M059J (cell line): ENCODE measurements around the gene S1PR3. TPM values are rescaled to one million over a fixed set of nuclear protein-coding genes. Genes with fewer than 3 reads are reported as not detected.

Experiments
- DNase-seq: peaks from one replicate; pipeline ENCODE4 v3.0.0-alpha.2; 2012; ENCODE audit warnings: low read depth
- total RNA-seq: library from RNA; depleted of rRNA; stranded (reverse); fragments of >200 nt; shearing (Covaris generic); gene quantifications from 2 replicates; pipeline ENCODE4 v1.2.3, GENCODE V29; 2014; rRNA removed

Gene S1PR3
- total RNA-seq: 10.1 and 20.5 TPM in 2 replicates

GRCh38 chr9:88991066-88992034 lies at the start of gene S1PR3:
S1PR3 (plus strand) TSS chr9:88991468; CDS start chr9:89001201, 9,733 bp downstream.
- DNase-seq: peak; percentile 60

GRCh38 chr9:88941586-88941985 lies 49.7 kb upstream of the S1PR3 start:
- DNase-seq: peak; percentile 82

- DNase-seq: no peak
These were observed 48.9 kb upstream of the S1PR3 start for GRCh38 chr9:88942411-88942810.

- no peak for DNase-seq
These were observed 45.5 kb upstream of the S1PR3 start for GRCh38 chr9:88945636-88946333.

DNA sequence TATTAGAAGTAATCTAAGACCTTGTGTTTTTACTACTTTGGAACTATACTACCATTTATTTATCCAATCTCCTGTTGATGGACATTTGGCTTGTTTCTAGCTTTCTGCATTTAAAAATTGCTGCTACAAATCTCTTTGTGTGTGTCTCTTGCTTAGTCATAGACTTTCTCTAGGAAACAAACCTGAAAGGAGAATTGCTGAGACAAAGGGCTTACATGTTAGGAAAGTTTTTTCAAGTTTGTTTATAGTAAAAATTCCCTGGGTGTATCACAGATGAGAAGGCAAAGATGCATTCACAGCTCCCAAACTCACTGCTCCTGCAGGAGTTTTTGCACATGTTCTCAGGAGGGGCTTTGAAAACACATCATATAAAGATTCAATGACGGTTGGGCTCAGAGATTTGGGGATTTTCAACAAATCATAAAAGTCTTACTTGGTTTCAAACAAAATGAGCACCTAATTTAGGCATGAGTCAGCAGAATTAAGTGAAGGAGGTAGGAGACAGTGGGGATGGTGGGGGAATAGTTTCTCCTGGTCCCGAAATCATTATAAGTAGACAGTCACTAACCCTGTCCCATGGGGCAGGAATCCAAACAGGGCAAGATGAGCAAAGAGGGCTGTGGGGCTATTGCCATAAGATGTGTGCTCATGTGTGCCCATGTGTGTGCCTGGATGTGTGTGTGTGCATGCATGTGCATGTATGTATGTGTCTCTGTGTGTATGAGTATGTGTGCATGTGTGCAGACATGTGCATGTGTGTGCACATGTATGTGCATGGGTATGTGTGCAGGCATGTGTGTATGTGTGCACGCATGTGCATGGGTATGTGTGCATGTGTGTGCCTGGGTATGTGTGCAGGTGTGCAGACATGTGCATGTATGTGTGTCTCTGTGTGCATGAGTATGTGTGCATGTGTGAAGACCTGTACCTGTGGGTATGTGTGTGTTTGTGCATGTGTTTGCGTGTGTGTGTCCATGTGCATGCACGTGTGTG lies 43.4 kb upstream of the S1PR3 start:
- peak; percentile 66 for DNase-seq

GRCh38 chr9:88949425-88949824 lies 41.8 kb upstream of the S1PR3 start:
- DNase-seq: peak; percentile 5

GRCh38 chr9:88949961-88950340 lies 41.3 kb upstream of the S1PR3 start:
- peak; percentile 67 for DNase-seq

DNA sequence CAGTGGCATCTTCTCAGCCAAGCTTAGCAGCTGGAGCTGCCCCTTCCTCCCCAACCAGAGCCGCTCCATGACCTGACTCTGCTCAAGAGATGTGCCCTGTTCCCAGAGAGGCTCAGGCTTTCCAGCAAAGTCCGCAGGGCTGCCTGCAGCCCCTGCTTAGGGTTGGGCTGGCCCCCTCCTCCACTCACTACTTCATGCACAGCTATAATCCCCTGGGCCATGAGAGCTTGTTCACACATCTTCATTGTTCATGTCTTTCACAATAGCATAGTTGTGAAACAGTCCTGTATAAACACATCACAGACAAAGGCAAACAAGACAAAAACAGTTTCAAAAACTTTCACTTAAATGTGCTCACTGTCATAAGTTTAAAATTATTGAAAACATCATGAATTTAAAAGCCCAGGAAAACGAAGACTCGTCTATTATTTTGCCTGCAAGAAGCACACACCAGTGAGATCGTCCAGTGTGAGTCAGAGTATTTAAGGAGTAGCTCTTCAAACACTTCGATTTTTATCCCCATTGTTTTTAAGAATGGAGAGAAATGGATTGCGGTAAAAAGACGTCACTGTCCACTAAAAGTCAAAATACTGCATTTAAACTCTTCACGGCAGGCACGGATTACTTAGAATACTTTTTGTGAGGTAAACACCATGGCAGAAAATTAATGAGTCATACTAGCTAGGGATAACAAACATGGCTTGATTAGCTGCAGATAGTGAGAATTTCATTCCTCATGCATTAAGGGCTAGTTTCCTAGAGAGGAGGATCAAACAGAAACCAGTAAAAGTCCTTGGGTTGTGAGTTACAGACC lies 40.7 kb upstream of the S1PR3 start:
- DNase-seq: peak; percentile 89

DNA sequence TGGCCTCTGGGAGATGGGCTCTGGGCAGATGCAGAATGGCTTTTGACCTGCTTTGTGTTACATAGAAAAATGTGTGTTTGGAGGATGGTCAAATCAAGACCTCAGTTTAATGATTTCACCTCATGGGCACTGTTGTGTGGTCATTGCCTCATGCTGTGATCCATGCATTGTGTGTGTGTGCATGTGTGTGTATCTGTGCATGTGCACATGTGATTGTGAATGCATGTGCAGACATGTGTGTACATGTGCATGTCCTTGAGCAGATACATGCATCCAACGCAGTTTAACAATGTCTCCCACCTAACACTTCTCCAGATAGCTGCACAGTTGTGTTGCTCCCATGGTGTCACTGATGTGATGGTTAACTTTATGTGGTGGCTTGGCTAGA lies 40.1 kb upstream of the S1PR3 start:
- no peak for DNase-seq

- no peak for DNase-seq
These were observed 39.1 kb upstream of the S1PR3 start for GRCh38 chr9:88952086-88952615.

DNA sequence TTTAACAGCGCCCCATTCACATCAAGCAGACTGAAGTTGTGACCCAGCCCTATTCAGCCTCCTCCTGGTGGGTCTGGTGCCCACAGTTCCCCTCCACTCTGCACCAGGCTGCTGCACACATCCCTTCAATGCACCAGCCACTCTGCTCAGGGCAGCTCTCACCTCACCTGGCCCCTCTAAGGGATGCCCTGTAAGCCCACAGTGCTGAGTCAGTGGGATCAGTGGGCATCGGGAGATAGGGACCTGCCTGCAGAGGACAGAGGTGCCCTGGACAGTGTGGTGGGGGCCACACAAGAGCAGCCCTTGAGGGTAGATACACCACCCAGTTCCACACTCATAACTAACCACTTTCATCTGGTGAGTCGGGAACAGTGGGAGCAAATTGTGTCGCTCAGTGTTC lies 38.3 kb upstream of the S1PR3 start:
- DNase-seq: no peak

DNA sequence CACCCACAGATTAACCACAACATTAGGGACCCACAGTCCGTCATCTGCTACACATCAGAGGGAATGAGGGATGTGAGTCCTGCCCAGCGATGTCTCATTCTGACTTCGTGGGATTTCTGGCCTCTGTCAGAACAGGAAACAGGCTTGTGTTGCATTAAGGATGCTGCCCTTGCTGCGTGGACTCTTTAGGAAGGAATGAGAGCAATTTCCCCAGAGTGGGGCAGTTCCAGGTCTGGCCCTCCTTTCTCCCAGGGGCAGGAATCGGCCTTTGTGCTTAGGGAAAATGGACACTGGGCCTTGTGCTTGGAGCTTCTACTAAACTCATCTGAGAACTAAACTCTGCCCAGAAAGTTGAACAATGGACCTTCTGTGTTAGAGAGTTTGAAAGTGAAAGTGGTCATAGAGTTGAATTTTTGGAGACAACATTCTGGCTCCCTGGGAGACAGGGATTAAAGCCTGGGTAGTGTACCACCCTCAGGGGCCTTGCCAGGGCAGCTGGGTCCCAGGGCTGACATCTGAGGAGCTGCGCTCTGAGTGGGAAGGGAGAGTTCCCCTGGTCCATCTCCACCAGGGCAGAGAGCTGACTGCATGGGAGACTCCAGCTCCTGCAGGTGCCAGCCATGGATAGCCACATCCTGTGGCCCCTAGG lies 37.8 kb upstream of the S1PR3 start:
- DNase-seq: peak; percentile 78

DNA sequence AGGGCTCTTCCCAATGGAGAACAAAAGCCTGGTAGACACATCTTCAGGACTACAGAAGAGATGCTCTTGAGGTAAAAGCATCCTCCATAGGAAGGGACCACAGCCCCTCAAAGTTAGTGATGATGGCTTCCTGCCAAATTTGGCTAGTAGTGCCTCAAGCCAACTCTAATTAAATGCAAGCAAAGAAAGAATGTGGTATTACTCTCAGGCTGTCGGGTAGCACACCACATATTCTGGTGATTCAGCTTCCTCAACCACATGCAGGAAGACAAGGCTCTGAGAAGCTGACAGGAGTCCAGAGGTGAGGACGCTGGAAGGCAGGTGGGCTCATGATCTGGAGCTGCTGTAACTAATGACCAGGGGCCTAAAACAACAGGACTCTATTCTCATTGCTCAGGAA lies 37.2 kb upstream of the S1PR3 start:
- peak; percentile 89 for DNase-seq

DNA sequence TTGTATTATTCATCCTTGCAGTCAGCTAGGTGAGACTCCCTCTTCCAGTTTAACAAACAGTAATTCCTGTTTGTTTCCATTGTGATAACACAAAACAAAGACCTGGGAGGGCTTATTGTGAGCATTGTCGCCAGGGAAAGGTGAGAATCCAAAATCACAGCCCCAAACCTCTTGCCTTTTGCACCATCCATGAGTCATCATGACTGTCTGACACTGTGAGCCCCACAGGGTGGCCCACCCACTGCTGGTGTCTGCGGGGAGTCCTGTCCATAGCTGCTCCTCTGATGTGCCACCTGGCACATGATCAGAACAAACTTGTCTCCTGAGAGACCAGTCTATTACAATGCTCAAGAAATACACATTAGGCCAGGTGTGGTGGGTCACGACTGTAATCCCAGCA lies 33.7 kb upstream of the S1PR3 start:
- no peak for DNase-seq

DNA sequence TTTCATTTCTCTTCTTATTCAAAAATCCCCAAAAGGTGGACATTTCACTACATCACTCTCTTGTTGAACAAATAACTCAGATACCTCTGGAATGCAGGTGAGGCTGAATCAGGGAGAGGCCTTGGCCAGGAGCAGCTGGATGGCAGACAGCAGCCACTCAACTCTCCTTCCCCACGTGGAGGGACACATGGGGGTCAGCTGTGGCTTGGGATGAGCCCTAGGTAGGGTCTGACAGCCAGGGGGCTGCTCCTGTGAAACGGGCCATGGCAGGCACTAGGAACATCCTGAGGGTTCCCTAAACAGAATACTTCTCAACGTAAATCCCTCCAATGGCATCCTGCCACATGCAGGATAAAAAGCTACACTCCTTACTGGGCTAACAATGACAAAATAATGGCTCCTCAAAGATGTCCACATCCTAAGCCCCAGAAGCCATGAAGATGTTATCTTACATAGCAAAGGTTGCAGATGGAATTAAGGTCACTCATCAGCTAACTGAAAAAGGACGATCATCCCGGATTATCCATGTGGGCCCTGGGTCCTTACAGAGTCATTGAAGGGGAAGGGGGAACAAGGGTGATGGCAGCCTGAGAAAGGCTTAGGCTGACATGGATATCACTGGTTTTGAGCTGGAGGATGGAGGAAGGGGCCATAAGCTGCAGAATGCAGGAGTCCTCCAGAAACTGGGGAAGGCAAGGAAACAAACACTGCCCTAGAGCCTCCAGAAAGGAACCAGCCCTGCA lies 31.4 kb upstream of the S1PR3 start:
- no peak for DNase-seq

- no peak for DNase-seq
These were observed 30.6 kb upstream of the S1PR3 start for GRCh38 chr9:88960632-88961031.

GRCh38 chr9:88965473-88965872 lies 25.8 kb upstream of the S1PR3 start:
- DNase-seq: no peak

DNA sequence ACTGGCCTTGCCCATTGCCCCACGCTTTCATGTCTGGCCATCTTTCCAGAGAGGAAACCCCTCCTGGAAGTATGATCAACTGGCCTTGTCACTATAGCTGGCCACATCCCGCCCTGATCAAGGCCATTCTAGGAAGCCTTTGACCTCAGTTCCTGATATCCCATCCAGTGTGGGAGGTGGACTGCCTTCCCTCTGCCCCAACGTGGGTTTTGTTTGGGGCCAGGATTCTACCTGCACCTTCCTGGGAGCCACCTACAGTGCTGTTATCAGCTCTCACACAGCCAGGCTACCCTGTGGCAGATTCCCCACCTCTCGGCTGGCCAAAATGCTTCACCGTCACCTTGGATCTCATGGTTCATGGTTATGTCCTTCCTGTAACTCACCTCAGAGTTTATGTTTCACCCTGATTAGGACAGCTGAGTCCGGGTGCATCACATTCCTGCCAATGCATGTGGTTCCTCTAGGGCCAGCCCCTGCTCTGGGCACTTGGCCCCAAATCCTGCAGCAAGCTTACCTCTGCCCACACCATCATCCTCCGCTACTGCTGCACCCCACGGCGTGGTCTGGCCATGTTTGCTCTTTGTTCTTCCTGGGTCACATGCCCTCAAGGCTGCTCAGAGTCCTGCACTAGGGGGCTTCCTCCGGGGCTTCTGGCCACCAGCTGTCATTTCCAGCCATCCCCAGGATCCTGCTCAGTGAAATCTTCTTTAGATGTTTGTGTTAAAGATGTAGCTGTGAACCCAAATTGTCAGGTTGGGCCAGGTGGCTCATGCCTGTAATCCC lies 24.2 kb upstream of the S1PR3 start:
- DNase-seq: no peak
